ENCODE measurements around the gene IGSF1. TPM values are rescaled to one million over a fixed set of nuclear protein-coding genes. Genes with fewer than 3 reads are reported as not detected.

IGSF1 gene
- total RNA-seq, 4 donors from 2014 or later = 0.27 to 1.1 TPM; not detected in 2

DNA sequence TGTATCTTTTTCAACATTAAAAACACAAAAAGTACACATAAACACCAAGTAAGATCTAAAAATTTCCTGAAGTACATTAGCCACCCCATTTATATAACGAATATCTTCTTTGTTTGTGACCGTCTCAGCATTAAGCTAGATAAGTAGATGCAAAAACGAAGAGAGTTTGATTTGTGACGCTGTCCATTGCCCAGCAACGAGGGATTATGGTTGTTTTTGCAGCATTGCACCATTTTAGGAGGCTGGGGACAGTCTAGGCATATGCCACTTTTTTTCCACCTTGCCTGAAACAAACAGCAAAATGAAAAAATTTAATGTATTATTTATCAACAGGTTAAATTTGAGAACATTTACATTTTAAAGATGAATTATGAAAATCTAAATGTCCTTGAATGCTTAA, 12.0 kb upstream of the IGSF1 start:
- Histone ChIP-seq H3K4me1 (no peaks in the 10 kb centered on the region), H3K27me3 (no peaks in the 10 kb centered on the region), H3K36me3 (no peaks in the 10 kb centered on the region), H3K9me3 (no peaks in the 10 kb centered on the region), H3K4me3 (no peak overlapping the region), H3K27ac (no peak overlapping the region)
- in situ Hi-C loops (cut with MboI; ENCODE audit: low pct_ligation_motif_present in 1 of 4, low pct_unique_long_range_greater_than_20kb in 1 of 4, low sequenced_read_pairs in 3 of 4) (no loop called here), intact Hi-C loops (cut with DNase I; ENCODE audit: low total_unique reads) (no loop called here)
- 50 to 55% methylated on average over 5 of the region's 5 CpGs for WGBS, 2 donors (ENCODE audit: low coverage in 1 of 2)
- DNase-seq = no peak
- TF ChIP-seq, protein P1, sequence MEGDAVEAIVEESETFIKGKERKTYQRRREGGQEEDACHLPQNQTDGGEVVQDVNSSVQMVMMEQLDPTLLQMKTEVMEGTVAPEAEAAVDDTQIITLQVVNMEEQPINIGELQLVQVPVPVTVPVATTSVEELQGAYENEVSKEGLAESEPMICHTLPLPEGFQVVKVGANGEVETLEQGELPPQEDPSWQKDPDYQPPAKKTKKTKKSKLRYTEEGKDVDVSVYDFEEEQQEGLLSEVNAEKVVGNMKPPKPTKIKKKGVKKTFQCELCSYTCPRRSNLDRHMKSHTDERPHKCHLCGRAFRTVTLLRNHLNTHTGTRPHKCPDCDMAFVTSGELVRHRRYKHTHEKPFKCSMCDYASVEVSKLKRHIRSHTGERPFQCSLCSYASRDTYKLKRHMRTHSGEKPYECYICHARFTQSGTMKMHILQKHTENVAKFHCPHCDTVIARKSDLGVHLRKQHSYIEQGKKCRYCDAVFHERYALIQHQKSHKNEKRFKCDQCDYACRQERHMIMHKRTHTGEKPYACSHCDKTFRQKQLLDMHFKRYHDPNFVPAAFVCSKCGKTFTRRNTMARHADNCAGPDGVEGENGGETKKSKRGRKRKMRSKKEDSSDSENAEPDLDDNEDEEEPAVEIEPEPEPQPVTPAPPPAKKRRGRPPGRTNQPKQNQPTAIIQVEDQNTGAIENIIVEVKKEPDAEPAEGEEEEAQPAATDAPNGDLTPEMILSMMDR (IDR thresholded peaks at IDR 0.05) = no peak
- no peak for TF ChIP-seq POLR2A (IDR thresholded peaks at IDR 0.05)
- TF ChIP-seq POLR2AphosphoS5 (IDR thresholded peaks at IDR 0.05) = no peak
- no peak for TF ChIP-seq EP300 (IDR thresholded peaks at IDR 0.05; ENCODE audit: low read depth)

DNA sequence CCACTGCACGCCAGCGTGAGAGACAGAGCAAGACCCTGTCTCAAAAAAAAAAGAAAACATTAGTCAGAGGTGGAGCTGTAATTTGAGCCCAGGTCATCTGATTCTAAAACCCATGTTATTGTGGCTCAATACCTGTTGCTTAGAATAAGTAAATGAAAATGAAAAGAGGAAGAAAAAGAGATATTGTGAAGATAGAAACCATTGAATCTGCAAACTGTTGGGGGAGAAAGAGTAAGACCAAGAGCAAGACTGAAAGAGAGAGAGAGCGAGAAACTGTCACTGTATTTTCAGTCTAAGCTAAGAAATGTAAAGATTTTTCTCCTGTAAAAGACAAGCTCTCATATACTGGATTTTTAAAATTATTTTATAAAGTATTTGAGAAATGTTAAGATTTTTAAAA, 9.7 kb upstream of the IGSF1 start:
- no peak for DNase-seq
- 54 to 70% methylated on average over 3 of the region's 3 CpGs for WGBS, 2 donors (ENCODE audit: low coverage in 1 of 2)
- intact Hi-C loops (cut with DNase I; ENCODE audit: low total_unique reads) = no loop called here
- Histone ChIP-seq H3K9me3 (no peaks in the 10 kb centered on the region), H3K27me3 (no peaks in the 10 kb centered on the region), H3K4me1 (no peaks in the 10 kb centered on the region), H3K27ac (no peak overlapping the region), H3K36me3 (no peaks in the 10 kb centered on the region), H3K4me3 (no peak overlapping the region)
- TF ChIP-seq POLR2A (IDR thresholded peaks at IDR 0.05) (no peak), EP300 (IDR thresholded peaks at IDR 0.05; ENCODE audit: low read depth) (no peak), POLR2AphosphoS5 (IDR thresholded peaks at IDR 0.05) (no peak)
- TF ChIP-seq, protein P1 (IDR thresholded peaks at IDR 0.05) = no peak
- in situ Hi-C loops (cut with MboI; ENCODE audit: low pct_ligation_motif_present in 1 of 4, low pct_unique_long_range_greater_than_20kb in 1 of 4, low sequenced_read_pairs in 3 of 4) = no loop called here

DNA sequence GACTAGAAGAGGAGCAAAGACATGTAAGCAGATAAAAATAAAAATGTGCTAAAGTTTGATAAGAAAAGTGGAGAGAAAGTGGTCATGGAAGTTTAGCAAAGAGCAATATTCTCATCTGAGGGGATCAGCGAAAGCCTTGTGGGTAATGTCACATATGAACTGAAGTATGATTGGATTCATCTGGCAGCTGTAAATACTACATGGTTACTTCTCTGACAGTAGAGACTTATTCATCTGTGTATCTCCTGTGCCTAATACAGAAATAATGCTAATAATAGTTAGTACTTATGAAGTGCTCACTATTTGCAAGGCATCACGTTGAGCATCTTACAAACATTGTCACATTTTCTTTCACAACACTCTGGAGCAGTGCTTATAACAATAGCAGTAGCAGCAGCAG, 8.9 kb upstream of the IGSF1 start:
- H3K36me3 ChIP-seq = no peaks in the 10 kb centered on the region
- in situ Hi-C loops (cut with MboI; ENCODE audit: low pct_ligation_motif_present in 1 of 4, low pct_unique_long_range_greater_than_20kb in 1 of 4, low sequenced_read_pairs in 3 of 4) (no loop called here), intact Hi-C loops (cut with DNase I; ENCODE audit: low total_unique reads) (no loop called here)
- H3K27ac ChIP-seq = no peak overlapping the region
- no peak overlapping the region for H3K4me3 ChIP-seq
- 64% methylated on average over 2 of the region's 2 CpGs; no CpG with 5 or more reads in 1 of the 2 donors for WGBS, 2 donors (ENCODE audit: low coverage in 1 of 2)
- H3K27me3 ChIP-seq = no peaks in the 10 kb centered on the region
- no peaks in the 10 kb centered on the region for H3K9me3 ChIP-seq
- TF ChIP-seq POLR2AphosphoS5 (IDR thresholded peaks at IDR 0.05) = no peak
- TF ChIP-seq EP300 (IDR thresholded peaks at IDR 0.05; ENCODE audit: low read depth) = no peak
- TF ChIP-seq, protein P1 (IDR thresholded peaks at IDR 0.05) = no peak
- TF ChIP-seq POLR2A (IDR thresholded peaks at IDR 0.05) = no peak
- H3K4me1 ChIP-seq = no peaks in the 10 kb centered on the region
- no peak for DNase-seq

DNA sequence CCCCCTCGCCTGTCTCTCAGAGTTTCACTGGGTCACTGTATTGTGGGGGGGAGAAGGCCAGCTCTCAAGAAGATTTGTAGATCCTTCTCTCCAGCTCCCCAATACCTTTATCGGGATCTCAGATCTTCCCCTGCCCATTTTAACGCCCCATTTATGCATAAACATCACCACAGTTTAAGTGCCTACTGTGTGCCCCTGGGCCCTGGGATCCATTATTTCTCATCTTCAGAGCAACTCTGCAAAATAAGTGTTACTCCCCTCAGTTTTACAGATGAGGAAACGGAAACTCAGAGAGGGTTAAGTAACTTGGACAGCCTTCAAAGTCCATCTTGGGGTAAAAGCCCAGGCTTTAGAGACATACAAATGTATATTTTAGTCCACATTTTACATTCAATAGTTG, 421 bp upstream of the IGSF1 start:
- Histone ChIP-seq H3K9me3 (no peaks in the 10 kb centered on the region), H3K27me3 (no peaks in the 10 kb centered on the region), H3K4me1 (no peaks in the 10 kb centered on the region), H3K4me3 (no peak overlapping the region), H3K27ac (no peak overlapping the region), H3K36me3 (no peaks in the 10 kb centered on the region)
- intact Hi-C loops (cut with DNase I; ENCODE audit: low total_unique reads) (no loop called here), in situ Hi-C loops (cut with MboI; ENCODE audit: low pct_ligation_motif_present in 1 of 4, low pct_unique_long_range_greater_than_20kb in 1 of 4, low sequenced_read_pairs in 3 of 4) (no loop called here)
- 42% methylated on average over 4 of the region's 4 CpGs; no CpG with 5 or more reads in 1 of the 2 donors for WGBS, 2 donors (ENCODE audit: low coverage in 1 of 2)
- TF ChIP-seq EP300 (IDR thresholded peaks at IDR 0.05; ENCODE audit: low read depth) (no peak), POLR2A (IDR thresholded peaks at IDR 0.05) (no peak), POLR2AphosphoS5 (IDR thresholded peaks at IDR 0.05) (no peak)
- TF ChIP-seq, protein P1 (IDR thresholded peaks at IDR 0.05) = no peak
- DNase-seq = no peak

Data from transverse colon (tissue), 4 donors.